ENCODE measurements around the gene TIAM1. TPM values are rescaled to one million over a fixed set of nuclear protein-coding genes. Genes with fewer than 3 reads are reported as not detected.
A peak's percentile ranks its signal among the peaks of the same experiment; 100 is the strongest.
"Not testable (repeated sequence)": the region's sequence is repeated elsewhere in the genome, so short reads cannot be mapped to it uniquely, and the experiment has no call there.

Gene TIAM1
- total RNA-seq, 1 experiment from 2014 or later = 28.7 TPM

GRCh38 chr21:31230937-31231336 lies 113.1 kb downstream of the TIAM1 start:
- DNase-seq (ENCODE audit: low spot score) (no peak), ATAC-seq (no peak)
- H3K27ac Mint-ChIP-seq = 0 out of 2 replicates have a peak overlapping the region, but pooled peaks have one; percentile 11
- no peak for TF ChIP-seq CREB1 (CRISPR knock-in tag; IDR thresholded peaks at IDR 0.05)
- TF ChIP-seq GRHL2 (CRISPR knock-in tag; IDR thresholded peaks at IDR 0.05; ENCODE audit: insufficient replicate concordance, severe bottlenecking) = no peak
- TF ChIP-seq NR1H2 (CRISPR knock-in tag; IDR thresholded peaks at IDR 0.05) = no peak
- no peak for TF ChIP-seq ELF4 (CRISPR knock-in tag; IDR thresholded peaks at IDR 0.05; ENCODE audit: low read depth)
- no peak for TF ChIP-seq SMAD4 (CRISPR knock-in tag; IDR thresholded peaks at IDR 0.05)
- TF ChIP-seq USF2 (CRISPR knock-in tag; IDR thresholded peaks at IDR 0.05) = no peak
- no peak for TF ChIP-seq ETV6 (CRISPR knock-in tag; IDR thresholded peaks at IDR 0.05)
- no peak for TF ChIP-seq SMAD3 (CRISPR knock-in tag; IDR thresholded peaks at IDR 0.05; ENCODE audit: borderline replicate concordance)
- no peak for TF ChIP-seq MLX (CRISPR knock-in tag; IDR thresholded peaks at IDR 0.05)
- TF ChIP-seq ERG (CRISPR knock-in tag; IDR thresholded peaks at IDR 0.05) = no peak
- TF ChIP-seq ZNF219 (CRISPR knock-in tag; IDR thresholded peaks at IDR 0.05; ENCODE audit: borderline replicate concordance) = no peak
- no peak for TF ChIP-seq EMX1 (CRISPR knock-in tag; IDR thresholded peaks at IDR 0.05)
- POLR2A ChIA-PET = no interaction called here
- no peaks in the 10 kb centered on the region for H3K27me3 Mint-ChIP-seq (ENCODE audit: low read depth)
- 0 out of 2 replicates have a peak, but pooled peaks cover 5% of the 10 kb centered on the region for H3K36me3 Mint-ChIP-seq
- no peaks in the 10 kb centered on the region for H3K9me3 Mint-ChIP-seq
- no peaks in the 10 kb centered on the region for H3K4me1 Mint-ChIP-seq
- CTCF ChIA-PET = no interaction called here
- no peak overlapping the region for H3K4me3 Mint-ChIP-seq

GRCh38 chr21:31228723-31229122 lies 115.3 kb downstream of the TIAM1 start:
- H3K9me3 Mint-ChIP-seq; H3K36me3 Mint-ChIP-seq; DNase-seq (ENCODE audit: low spot score); H3K4me1 Mint-ChIP-seq; ATAC-seq; H3K27ac Mint-ChIP-seq; POLR2A ChIA-PET; CTCF ChIA-PET; H3K27me3 Mint-ChIP-seq (ENCODE audit: low read depth); H3K4me3 Mint-ChIP-seq: not testable (repeated sequence)

GRCh38 chr21:31225713-31226112 lies 118.3 kb downstream of the TIAM1 start:
- DNase-seq (ENCODE audit: low spot score) (no peak), ATAC-seq (no peak)
- no peaks in the 10 kb centered on the region for H3K9me3 Mint-ChIP-seq
- 0 out of 2 replicates have a peak, but pooled peaks cover 2% of the 10 kb centered on the region for H3K36me3 Mint-ChIP-seq
- H3K4me3 Mint-ChIP-seq = no peak overlapping the region
- H3K27ac Mint-ChIP-seq = no peak overlapping the region; the same call in 1 of the 2 replicates
- ChIA-PET CTCF (no interaction called here), POLR2A (interaction anchor here (0.6 to 0.7 kb wide), 2 partner anchors 45 to 190 kb away, joined by 3 to 5 read pairs; no protein-coding TSS in a partner anchor)
- no peak for TF ChIP-seq ZNF532 (CRISPR knock-in tag; IDR thresholded peaks at IDR 0.05; ENCODE audit: borderline replicate concordance)
- no peak for TF ChIP-seq CREM (CRISPR knock-in tag; IDR thresholded peaks at IDR 0.05)
- no peak for TF ChIP-seq FOXP1 (CRISPR knock-in tag; IDR thresholded peaks at IDR 0.05; ENCODE audit: borderline replicate concordance)
- TF ChIP-seq ZNF121 (CRISPR knock-in tag; IDR thresholded peaks at IDR 0.05) = no peak
- TF ChIP-seq FOXP4 (CRISPR knock-in tag; IDR thresholded peaks at IDR 0.05) = no peak
- TF ChIP-seq ZSCAN18 (CRISPR knock-in tag; IDR thresholded peaks at IDR 0.05) = no peak
- no peak for TF ChIP-seq E2F1 (CRISPR knock-in tag; IDR thresholded peaks at IDR 0.05)
- no peak for TF ChIP-seq ZNF416 (CRISPR knock-in tag; IDR thresholded peaks at IDR 0.05)
- peaks cover 5% of the 10 kb centered on the region; the same call in 1 of the 2 replicates for H3K4me1 Mint-ChIP-seq
- H3K27me3 Mint-ChIP-seq (ENCODE audit: low read depth) = no peaks in the 10 kb centered on the region

Measured in WTC11 (cell line).